Right forelimb (tissue), 1 donor: ENCODE data around the gene ARL13B.
A peak's percentile ranks its signal among the peaks of the same experiment; 100 is the strongest.
"Not testable (repeated sequence)": the region's sequence is repeated elsewhere in the genome, so short reads cannot be mapped to it uniquely, and the experiment has no call there.

Experiments
- DNase-seq: peaks from one replicate; pipeline ENCODE4 v3.0.0-alpha.2; 2018

The ARL13B gene

GRCh38 chr3:94001827-94002495, 22.0 kb downstream of the ARL13B start:
- DNase-seq, result no peak

GRCh38 chr3:94004301-94004910, 24.5 kb downstream of the ARL13B start:
- DNase-seq, result no peak

GRCh38 chr3:94008253-94008652, 28.3 kb downstream of the ARL13B start:
- no peak for DNase-seq

- DNase-seq, result no peak
These were observed 29.7 kb downstream of the ARL13B start for GRCh38 chr3:94009608-94010007.

GRCh38 chr3:94011233-94011711, 31.3 kb downstream of the ARL13B start:
- DNase-seq, result no peak

GRCh38 chr3:94012185-94012584, 32.2 kb downstream of the ARL13B start:
- DNase-seq, result no peak

- no peak for DNase-seq
These were observed 35.1 kb downstream of the ARL13B start for GRCh38 chr3:94015025-94015424.

GRCh38 chr3:94019659-94020058, 39.7 kb downstream of the ARL13B start:
- no peak for DNase-seq

GRCh38 chr3:94020293-94020692, 40.3 kb downstream of the ARL13B start:
- no peak for DNase-seq

GRCh38 chr3:94024385-94024784, 44.4 kb downstream of the ARL13B start:
- no peak for DNase-seq

- no peak for DNase-seq
These were observed 46.7 kb downstream of the ARL13B start for GRCh38 chr3:94026623-94027022.

- no peak for DNase-seq
These were observed 48.3 kb downstream of the ARL13B start, which contains the start of gene STX19 for GRCh38 chr3:94028093-94028837. Gene STX19, minus strand, starts transcription at chr3:94028597. Its CDS starts 13,328 bp downstream, at chr3:94015269.

- no peak for DNase-seq
These were observed 57.1 kb downstream of the ARL13B start for GRCh38 chr3:94036909-94037507.

- DNase-seq, result no peak
These were observed 63.3 kb downstream of the ARL13B start for GRCh38 chr3:94043285-94043684.

- DNase-seq, result not testable (repeated sequence)
These were observed 64.4 kb downstream of the ARL13B start for GRCh38 chr3:94044100-94044936.

- no peak for DNase-seq
These were observed 66.6 kb downstream of the ARL13B start for GRCh38 chr3:94046533-94046932.

- no peak for DNase-seq
These were observed 69.3 kb downstream of the ARL13B start for GRCh38 chr3:94049267-94049666.

- DNase-seq, result no peak
These were observed 70.6 kb downstream of the ARL13B start for GRCh38 chr3:94050546-94050945.

GRCh38 chr3:94061297-94061696, 81.3 kb downstream of the ARL13B start:
- DNase-seq, result no peak

- DNase-seq, result peak; percentile 92
These were observed 82.8 kb downstream of the ARL13B start, which contains the start of the genes DHFR2 and NSUN3 for GRCh38 chr3:94062513-94063404. Gene DHFR2, minus strand, starts transcription at chr3:94062916. Its CDS starts 1,405 bp downstream, at chr3:94061511. Gene NSUN3, plus strand, starts transcription at chr3:94063061. Its CDS starts 66 bp downstream, at chr3:94063127.

- no peak for DNase-seq
These were observed 83.7 kb downstream of the ARL13B start for GRCh38 chr3:94063496-94064119.
